Mesenchymal stem cell (in vitro differentiated cells and primary cell): ENCODE data around the gene TSPAN9.

ENCODE experiments used
- DNase-seq: peaks from one replicate; pipeline ENCODE4 v3.0.0-alpha.2; 2013
- H2AFZ ChIP-seq: one replicate; pipeline ENCODE4 v1.6.1; 2013; ENCODE audit warnings: low read depth, mild to moderate bottlenecking, control low read depth, inconsistent platforms, low read length, moderate library complexity
- H2AK5ac ChIP-seq: 2 replicates; pipeline ENCODE4 v1.6.1; 2013; ENCODE audit warnings: low read length, moderate library complexity, mild to moderate bottlenecking, inconsistent platforms; ENCODE audit not compliant: severe bottlenecking
- H2BK120ac ChIP-seq: one replicate; pipeline ENCODE4 v1.6.1; 2013; ENCODE audit warnings: low read depth, mild to moderate bottlenecking, inconsistent platforms, low read length, moderate library complexity
- H2BK12ac ChIP-seq, 2 experiments: one replicate each; pipeline ENCODE4 v1.6.1; 2013; ENCODE audit warnings: inconsistent platforms in 2 of 2, low read length in 2 of 2, mild to moderate bottlenecking in 2 of 2, moderate library complexity in 2 of 2, control low read depth in 1 of 2
- H2BK15ac ChIP-seq: one replicate; pipeline ENCODE4 v1.6.1; 2013; ENCODE audit warnings: mild to moderate bottlenecking, low read depth, inconsistent platforms; ENCODE audit not compliant: poor library complexity, severe bottlenecking
- H2BK5ac ChIP-seq: 2 replicates; pipeline ENCODE4 v1.6.1; 2013; ENCODE audit warnings: low read depth, mild to moderate bottlenecking, low read length, control low read depth, inconsistent platforms; ENCODE audit not compliant: poor library complexity, severe bottlenecking
- H3K14ac ChIP-seq, 2 experiments: one replicate each; pipeline ENCODE4 v1.6.1; 2013; ENCODE audit warnings: inconsistent platforms in 2 of 2, low read length in 2 of 2, control low read depth in 1 of 2, mild to moderate bottlenecking in 1 of 2, moderate library complexity in 1 of 2
- H3K18ac ChIP-seq, 2 experiments: one replicate each; pipeline ENCODE4 v1.6.1; 2013; ENCODE audit warnings: inconsistent platforms in 2 of 2, low read length in 2 of 2, control low read depth in 1 of 2, low read depth in 1 of 2, mild to moderate bottlenecking in 1 of 2
- H3K23ac ChIP-seq, 2 experiments: one replicate each; pipeline ENCODE4 v1.6.1; 2013; ENCODE audit warnings: inconsistent platforms in 2 of 2, low read length in 2 of 2, mild to moderate bottlenecking in 2 of 2, moderate library complexity in 2 of 2, control low read depth in 1 of 2
- H3K27ac ChIP-seq: 2 replicates; pipeline ENCODE4 v1.5.1; 2013; ENCODE audit warnings: mild to moderate bottlenecking, moderate library complexity, low read length, control low read depth, inconsistent platforms; ENCODE audit not compliant: poor library complexity, severe bottlenecking
- H3K27me3 ChIP-seq, 2 experiments: 2 replicates each; pipeline versions ENCODE4 v1.6.1 to v1.7.0; 2013; ENCODE audit warnings: low read length in 2 of 2, mild to moderate bottlenecking in 2 of 2, moderate library complexity in 2 of 2, control low read depth in 1 of 2, inconsistent platforms in 1 of 2; ENCODE audit not compliant: control insufficient read depth in 1 of 2, insufficient read depth in 1 of 2
- H3K36me3 ChIP-seq, 2 experiments: 2 replicates each; pipeline versions ENCODE4 v1.6.1 to v1.7.0; 2013; ENCODE audit warnings: low read length in 2 of 2, control low read depth in 1 of 2, inconsistent platforms in 1 of 2, low read depth in 1 of 2, mild to moderate bottlenecking in 1 of 2; ENCODE audit not compliant: insufficient read depth in 2 of 2, control insufficient read depth in 1 of 2
- H3K4ac ChIP-seq, 2 experiments: one replicate each; pipeline ENCODE4 v1.6.1; 2013; ENCODE audit warnings: inconsistent platforms in 2 of 2, low read length in 2 of 2, mild to moderate bottlenecking in 2 of 2, moderate library complexity in 2 of 2, control low read depth in 1 of 2, low read depth in 1 of 2
- H3K4me1 ChIP-seq: 2 replicates; pipeline ENCODE4 v1.6.1; 2013; ENCODE audit warnings: low read depth, low read length, control low read depth; ENCODE audit not compliant: control insufficient read depth, insufficient read depth
- H3K4me2 ChIP-seq: 2 replicates; pipeline ENCODE4 v1.6.1; 2013; ENCODE audit warnings: low read length, mild to moderate bottlenecking, inconsistent platforms; ENCODE audit not compliant: poor library complexity, severe bottlenecking
- H3K4me3 ChIP-seq, 2 experiments: 2 replicates each; pipeline versions ENCODE4 v1.5.1 to v1.7.0; 2013; ENCODE audit warnings: low read length in 2 of 2, mild to moderate bottlenecking in 2 of 2, control low read depth in 1 of 2, low read depth in 1 of 2; ENCODE audit not compliant: insufficient read depth in 1 of 2
- H3K79me1 ChIP-seq: replicated peaks from 2 replicates; pipeline ENCODE4 v1.6.1; 2013; ENCODE audit warnings: mild to moderate bottlenecking, control low read depth, low read length, inconsistent platforms; ENCODE audit not compliant: poor library complexity, severe bottlenecking
- H3K9ac ChIP-seq: 2 replicates; pipeline ENCODE4 v1.7.0; 2013; ENCODE audit warnings: mild to moderate bottlenecking, low read length, moderate library complexity
- H3K9me3 ChIP-seq: 2 replicates; pipeline ENCODE4 v1.7.0; 2013; ENCODE audit warnings: mild to moderate bottlenecking, low read length; ENCODE audit not compliant: control insufficient read depth
- H4K8ac ChIP-seq: one replicate; pipeline ENCODE4 v1.6.1; 2013; ENCODE audit warnings: inconsistent platforms, mild to moderate bottlenecking, low read length, moderate library complexity
- H4K91ac ChIP-seq: one replicate; pipeline ENCODE4 v1.6.1; 2013; ENCODE audit warnings: mild to moderate bottlenecking, low read length, inconsistent platforms
- WGBS: methylation state at CpG from one replicate; pipeline ENCODE4 v1.1.7; 2013; ENCODE audit warnings: mixed read lengths; 5-methylcytosine and 5-hydroxymethylcytosine counted together

Gene TSPAN9

DNA sequence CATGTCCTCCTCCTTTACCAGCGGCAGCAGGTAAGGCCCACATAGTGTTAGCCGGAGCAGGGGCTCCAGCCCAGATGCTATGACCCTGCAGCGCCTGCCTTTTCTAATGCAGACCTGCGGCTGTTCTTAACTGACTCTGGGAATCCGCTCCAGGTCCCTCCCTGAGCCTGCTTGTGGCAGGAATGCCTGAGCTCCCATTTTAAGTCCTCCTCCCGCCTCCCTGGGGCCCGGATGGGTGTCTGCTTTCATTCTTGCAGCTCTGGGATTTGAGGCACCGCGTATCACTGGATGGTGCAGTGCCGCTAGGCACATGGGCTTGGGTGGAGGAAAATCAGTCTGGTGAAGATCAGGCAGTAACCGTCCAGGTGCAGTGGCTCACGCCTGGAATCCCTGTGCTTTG is 7.6 kb downstream of the TSPAN9 start:
- H3K79me1 ChIP-seq, result peaks cover 20% of the 10 kb centered on the region
- no peak overlapping the region for H2BK12ac ChIP-seq
- no peaks in the 10 kb centered on the region for H3K27me3 ChIP-seq
- no peak overlapping the region for H2BK120ac ChIP-seq
- no peak overlapping the region for H4K8ac ChIP-seq
- no peak overlapping the region for H3K9ac ChIP-seq
- no peak overlapping the region for H2AK5ac ChIP-seq
- no peak for DNase-seq
- no peak overlapping the region for H3K27ac ChIP-seq
- no peak overlapping the region for H4K91ac ChIP-seq
- 86% methylated on average over 12 of the region's 12 CpGs for WGBS
- no peak overlapping the region for H2BK5ac ChIP-seq
- no peak overlapping the region for H3K14ac ChIP-seq
- no peak overlapping the region for H3K18ac ChIP-seq
- no peak overlapping the region for H3K23ac ChIP-seq
- no peak overlapping the region for H3K4me2 ChIP-seq
- no peaks in the 10 kb centered on the region for H3K9me3 ChIP-seq
- H3K4me3 ChIP-seq, result no peak overlapping the region
- H3K36me3 ChIP-seq, result peaks cover 0 to 7% of the 10 kb centered on the region in 2 experiments
- H3K4me1 ChIP-seq, result peaks cover 29% of the 10 kb centered on the region
- H2BK15ac ChIP-seq, result no peak overlapping the region
- no peak overlapping the region for H3K4ac ChIP-seq
- no peak overlapping the region for H2AFZ ChIP-seq

DNA sequence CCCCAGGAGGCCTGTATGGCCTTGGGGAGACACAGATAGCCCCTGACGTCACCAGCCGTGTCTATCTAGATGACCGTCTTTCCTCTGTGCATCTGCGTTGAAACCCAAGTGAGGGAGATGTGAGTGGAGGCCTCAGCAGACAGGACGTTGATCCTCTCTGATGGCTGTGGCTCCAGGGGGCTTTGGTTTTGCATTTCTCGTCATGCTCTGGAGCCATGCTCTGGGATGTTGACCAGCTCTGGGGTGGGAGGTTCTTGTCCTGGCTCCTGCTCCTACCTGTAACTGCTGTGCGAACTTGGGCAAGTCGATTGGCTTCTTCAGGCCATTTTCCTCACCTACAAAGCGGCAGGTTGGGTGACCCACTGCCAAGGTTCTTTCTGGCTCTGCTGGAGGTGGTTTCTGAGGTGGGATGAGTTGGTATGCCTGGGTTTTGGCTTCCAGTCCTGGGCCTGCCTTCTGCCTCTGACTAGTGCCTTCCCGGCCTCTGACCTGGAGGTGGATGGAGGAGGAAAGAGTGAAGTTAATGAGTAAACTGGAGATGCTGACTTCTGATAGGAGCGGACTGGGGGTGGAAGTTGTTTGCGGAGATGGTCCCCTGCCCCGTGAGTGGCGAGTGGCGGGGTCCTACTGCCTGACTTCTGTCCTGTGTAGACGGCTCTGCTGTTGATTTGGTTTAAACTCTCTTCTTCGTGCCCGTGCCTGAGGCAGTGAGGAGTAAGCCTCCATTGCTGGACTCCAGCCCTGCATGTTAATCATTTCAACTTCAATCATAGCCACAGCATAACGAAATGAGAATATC is 8.4 kb downstream of the TSPAN9 start:
- Histone ChIP-seq H2AFZ (no peak overlapping the region), H3K27ac (no peak overlapping the region)
- WGBS, result 94% methylated on average over 18 of the region's 19 CpGs

GRCh38 chr12:3086211-3086610 is 9.0 kb downstream of the TSPAN9 start:
- Histone ChIP-seq H3K4me1 (peaks cover 32% of the 10 kb centered on the region), H2BK12ac (no peak overlapping the region), H3K4me2 (no peak overlapping the region), H3K27me3 (no peaks in the 10 kb centered on the region), H3K79me1 (peaks cover 28% of the 10 kb centered on the region), H2BK15ac (no peak overlapping the region), H2AFZ (no peak overlapping the region), H3K9me3 (no peaks in the 10 kb centered on the region), H3K4ac (no peak overlapping the region), H2AK5ac (no peak overlapping the region), H3K27ac (no peak overlapping the region), H3K14ac (no peak overlapping the region), H3K36me3 (peaks cover 0 to 12% of the 10 kb centered on the region in 2 experiments), H4K8ac (no peak overlapping the region), H2BK5ac (no peak overlapping the region), H3K9ac (no peak overlapping the region), H4K91ac (no peak overlapping the region), H3K18ac (no peak overlapping the region), H3K23ac (no peak overlapping the region), H2BK120ac (no peak overlapping the region), H3K4me3 (no peak overlapping the region)
- no peak for DNase-seq
- WGBS, result 100% methylated on average over 1 of the region's 4 CpGs

More for the DNA sequence above, 8.4 kb downstream of the TSPAN9 start:
- no peak overlapping the region for H3K4me2 ChIP-seq
- no peak overlapping the region for H3K9ac ChIP-seq
- peaks cover 30% of the 10 kb centered on the region for H3K4me1 ChIP-seq
- H2BK12ac ChIP-seq, result no peak overlapping the region
- H3K36me3 ChIP-seq, result peaks cover 0 to 9% of the 10 kb centered on the region in 2 experiments
- no peak overlapping the region for H3K18ac ChIP-seq
- H3K27me3 ChIP-seq, result no peaks in the 10 kb centered on the region
- no peak overlapping the region for H2BK120ac ChIP-seq
- no peak overlapping the region for H2BK15ac ChIP-seq
- H2BK5ac ChIP-seq, result no peak overlapping the region
- no peak overlapping the region for H3K14ac ChIP-seq
- no peak overlapping the region for H3K4ac ChIP-seq
- no peak for DNase-seq
- H2AK5ac ChIP-seq, result no peak overlapping the region
- no peaks in the 10 kb centered on the region for H3K9me3 ChIP-seq
- no peak overlapping the region for H3K23ac ChIP-seq
- H4K91ac ChIP-seq, result no peak overlapping the region
- H4K8ac ChIP-seq, result no peak overlapping the region
- no peak overlapping the region for H3K4me3 ChIP-seq
- peaks cover 26% of the 10 kb centered on the region for H3K79me1 ChIP-seq

- no peak for DNase-seq
- Histone ChIP-seq H3K23ac (no peak overlapping the region), H3K9ac (no peak overlapping the region), H3K4me1 (peaks cover 37% of the 10 kb centered on the region), H3K27ac (no peak overlapping the region), H3K14ac (no peak overlapping the region), H3K18ac (no peak overlapping the region), H3K4ac (no peak overlapping the region), H2BK15ac (no peak overlapping the region), H3K79me1 (peaks cover 28% of the 10 kb centered on the region), H4K91ac (no peak overlapping the region), H4K8ac (no peak overlapping the region), H3K36me3 (peaks cover 0 to 12% of the 10 kb centered on the region in 2 experiments), H2AFZ (no peak overlapping the region), H3K9me3 (no peaks in the 10 kb centered on the region), H2BK12ac (no peak overlapping the region), H3K4me3 (no peak overlapping the region), H2AK5ac (no peak overlapping the region), H3K4me2 (no peak overlapping the region), H2BK120ac (no peak overlapping the region), H2BK5ac (no peak overlapping the region), H3K27me3 (no peaks in the 10 kb centered on the region)
- 97% methylated on average over 9 of the region's 9 CpGs for WGBS
Measured at GRCh38 chr12:3086729-3087323, 9.6 kb downstream of the TSPAN9 start.
